ENCODE results near the gene ZNF611. TPM values are rescaled to one million over a fixed set of nuclear protein-coding genes. Genes with fewer than 3 reads are reported as not detected.

Gene ZNF611
- total and polyA plus RNA-seq, 9 of the 15 experiments (the other 6 are each of a cell fraction or from before 2014, with no cell fraction given), result 3.7 to 29.6 (median 12.8) TPM

DNA sequence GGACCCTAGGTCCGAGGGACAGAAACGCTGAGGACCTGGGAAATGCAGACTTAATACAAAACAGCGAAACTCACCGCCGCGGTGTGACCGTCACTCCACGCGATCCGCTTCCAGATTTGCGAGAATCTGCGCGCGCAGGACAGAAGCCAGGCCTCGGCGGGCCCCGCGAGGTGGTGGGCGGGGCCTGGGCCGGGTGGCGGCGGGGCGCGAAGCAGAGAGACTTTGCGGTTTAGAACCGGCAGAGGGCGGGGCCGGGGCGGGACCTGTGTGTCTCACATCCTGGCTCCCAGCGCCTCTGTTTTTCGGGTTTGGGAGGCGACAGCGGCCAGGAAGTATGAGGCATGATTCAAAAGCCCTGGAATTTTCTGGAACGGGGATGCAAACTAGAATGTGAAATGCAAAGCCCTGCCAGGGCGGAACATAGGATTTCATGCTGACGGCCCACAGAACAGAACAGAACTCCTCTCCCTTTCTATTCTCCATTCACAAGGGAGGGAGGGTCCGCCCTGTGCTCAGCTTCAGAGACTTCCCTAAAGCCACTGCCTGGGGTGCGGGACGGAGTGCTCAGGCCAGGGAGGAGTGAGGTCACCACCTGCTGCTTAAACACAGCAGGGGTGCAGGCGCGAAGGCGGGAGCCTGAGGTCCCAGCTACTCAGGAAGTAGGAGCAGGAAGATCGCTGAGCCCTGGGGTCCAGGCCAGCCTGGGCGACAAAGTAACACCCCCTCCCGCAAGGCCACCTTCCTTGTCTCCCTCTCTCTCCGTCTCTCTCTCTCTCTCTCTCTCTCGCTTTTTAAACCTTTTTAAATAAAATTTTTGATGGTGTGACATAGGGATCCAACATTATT, 44.3 kb downstream of the ZNF611 start (continued):
- TF ChIP-seq, protein P1, sequence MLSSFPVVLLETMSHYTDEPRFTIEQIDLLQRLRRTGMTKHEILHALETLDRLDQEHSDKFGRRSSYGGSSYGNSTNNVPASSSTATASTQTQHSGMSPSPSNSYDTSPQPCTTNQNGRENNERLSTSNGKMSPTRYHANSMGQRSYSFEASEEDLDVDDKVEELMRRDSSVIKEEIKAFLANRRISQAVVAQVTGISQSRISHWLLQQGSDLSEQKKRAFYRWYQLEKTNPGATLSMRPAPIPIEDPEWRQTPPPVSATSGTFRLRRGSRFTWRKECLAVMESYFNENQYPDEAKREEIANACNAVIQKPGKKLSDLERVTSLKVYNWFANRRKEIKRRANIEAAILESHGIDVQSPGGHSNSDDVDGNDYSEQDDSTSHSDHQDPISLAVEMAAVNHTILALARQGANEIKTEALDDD (IDR thresholded peaks at IDR 0.05), result no peak
- no peak for TF ChIP-seq NCOR1 (IDR thresholded peaks at IDR 0.05)
- no peak for TF ChIP-seq ZNF77 (CRISPR knock-in tag; IDR thresholded peaks at IDR 0.05)
- TF ChIP-seq, protein P2, sequence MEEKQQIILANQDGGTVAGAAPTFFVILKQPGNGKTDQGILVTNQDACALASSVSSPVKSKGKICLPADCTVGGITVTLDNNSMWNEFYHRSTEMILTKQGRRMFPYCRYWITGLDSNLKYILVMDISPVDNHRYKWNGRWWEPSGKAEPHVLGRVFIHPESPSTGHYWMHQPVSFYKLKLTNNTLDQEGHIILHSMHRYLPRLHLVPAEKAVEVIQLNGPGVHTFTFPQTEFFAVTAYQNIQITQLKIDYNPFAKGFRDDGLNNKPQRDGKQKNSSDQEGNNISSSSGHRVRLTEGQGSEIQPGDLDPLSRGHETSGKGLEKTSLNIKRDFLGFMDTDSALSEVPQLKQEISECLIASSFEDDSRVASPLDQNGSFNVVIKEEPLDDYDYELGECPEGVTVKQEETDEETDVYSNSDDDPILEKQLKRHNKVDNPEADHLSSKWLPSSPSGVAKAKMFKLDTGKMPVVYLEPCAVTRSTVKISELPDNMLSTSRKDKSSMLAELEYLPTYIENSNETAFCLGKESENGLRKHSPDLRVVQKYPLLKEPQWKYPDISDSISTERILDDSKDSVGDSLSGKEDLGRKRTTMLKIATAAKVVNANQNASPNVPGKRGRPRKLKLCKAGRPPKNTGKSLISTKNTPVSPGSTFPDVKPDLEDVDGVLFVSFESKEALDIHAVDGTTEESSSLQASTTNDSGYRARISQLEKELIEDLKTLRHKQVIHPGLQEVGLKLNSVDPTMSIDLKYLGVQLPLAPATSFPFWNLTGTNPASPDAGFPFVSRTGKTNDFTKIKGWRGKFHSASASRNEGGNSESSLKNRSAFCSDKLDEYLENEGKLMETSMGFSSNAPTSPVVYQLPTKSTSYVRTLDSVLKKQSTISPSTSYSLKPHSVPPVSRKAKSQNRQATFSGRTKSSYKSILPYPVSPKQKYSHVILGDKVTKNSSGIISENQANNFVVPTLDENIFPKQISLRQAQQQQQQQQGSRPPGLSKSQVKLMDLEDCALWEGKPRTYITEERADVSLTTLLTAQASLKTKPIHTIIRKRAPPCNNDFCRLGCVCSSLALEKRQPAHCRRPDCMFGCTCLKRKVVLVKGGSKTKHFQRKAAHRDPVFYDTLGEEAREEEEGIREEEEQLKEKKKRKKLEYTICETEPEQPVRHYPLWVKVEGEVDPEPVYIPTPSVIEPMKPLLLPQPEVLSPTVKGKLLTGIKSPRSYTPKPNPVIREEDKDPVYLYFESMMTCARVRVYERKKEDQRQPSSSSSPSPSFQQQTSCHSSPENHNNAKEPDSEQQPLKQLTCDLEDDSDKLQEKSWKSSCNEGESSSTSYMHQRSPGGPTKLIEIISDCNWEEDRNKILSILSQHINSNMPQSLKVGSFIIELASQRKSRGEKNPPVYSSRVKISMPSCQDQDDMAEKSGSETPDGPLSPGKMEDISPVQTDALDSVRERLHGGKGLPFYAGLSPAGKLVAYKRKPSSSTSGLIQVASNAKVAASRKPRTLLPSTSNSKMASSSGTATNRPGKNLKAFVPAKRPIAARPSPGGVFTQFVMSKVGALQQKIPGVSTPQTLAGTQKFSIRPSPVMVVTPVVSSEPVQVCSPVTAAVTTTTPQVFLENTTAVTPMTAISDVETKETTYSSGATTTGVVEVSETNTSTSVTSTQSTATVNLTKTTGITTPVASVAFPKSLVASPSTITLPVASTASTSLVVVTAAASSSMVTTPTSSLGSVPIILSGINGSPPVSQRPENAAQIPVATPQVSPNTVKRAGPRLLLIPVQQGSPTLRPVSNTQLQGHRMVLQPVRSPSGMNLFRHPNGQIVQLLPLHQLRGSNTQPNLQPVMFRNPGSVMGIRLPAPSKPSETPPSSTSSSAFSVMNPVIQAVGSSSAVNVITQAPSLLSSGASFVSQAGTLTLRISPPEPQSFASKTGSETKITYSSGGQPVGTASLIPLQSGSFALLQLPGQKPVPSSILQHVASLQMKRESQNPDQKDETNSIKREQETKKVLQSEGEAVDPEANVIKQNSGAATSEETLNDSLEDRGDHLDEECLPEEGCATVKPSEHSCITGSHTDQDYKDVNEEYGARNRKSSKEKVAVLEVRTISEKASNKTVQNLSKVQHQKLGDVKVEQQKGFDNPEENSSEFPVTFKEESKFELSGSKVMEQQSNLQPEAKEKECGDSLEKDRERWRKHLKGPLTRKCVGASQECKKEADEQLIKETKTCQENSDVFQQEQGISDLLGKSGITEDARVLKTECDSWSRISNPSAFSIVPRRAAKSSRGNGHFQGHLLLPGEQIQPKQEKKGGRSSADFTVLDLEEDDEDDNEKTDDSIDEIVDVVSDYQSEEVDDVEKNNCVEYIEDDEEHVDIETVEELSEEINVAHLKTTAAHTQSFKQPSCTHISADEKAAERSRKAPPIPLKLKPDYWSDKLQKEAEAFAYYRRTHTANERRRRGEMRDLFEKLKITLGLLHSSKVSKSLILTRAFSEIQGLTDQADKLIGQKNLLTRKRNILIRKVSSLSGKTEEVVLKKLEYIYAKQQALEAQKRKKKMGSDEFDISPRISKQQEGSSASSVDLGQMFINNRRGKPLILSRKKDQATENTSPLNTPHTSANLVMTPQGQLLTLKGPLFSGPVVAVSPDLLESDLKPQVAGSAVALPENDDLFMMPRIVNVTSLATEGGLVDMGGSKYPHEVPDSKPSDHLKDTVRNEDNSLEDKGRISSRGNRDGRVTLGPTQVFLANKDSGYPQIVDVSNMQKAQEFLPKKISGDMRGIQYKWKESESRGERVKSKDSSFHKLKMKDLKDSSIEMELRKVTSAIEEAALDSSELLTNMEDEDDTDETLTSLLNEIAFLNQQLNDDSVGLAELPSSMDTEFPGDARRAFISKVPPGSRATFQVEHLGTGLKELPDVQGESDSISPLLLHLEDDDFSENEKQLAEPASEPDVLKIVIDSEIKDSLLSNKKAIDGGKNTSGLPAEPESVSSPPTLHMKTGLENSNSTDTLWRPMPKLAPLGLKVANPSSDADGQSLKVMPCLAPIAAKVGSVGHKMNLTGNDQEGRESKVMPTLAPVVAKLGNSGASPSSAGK (IDR thresholded peaks at IDR 0.05), result peak; percentile 91
- TF ChIP-seq KAT8 (IDR thresholded peaks at IDR 0.05; ENCODE audit: low read depth), result no peak
- no peak for TF ChIP-seq CBX2 (IDR thresholded peaks at IDR 0.05; ENCODE audit: insufficient read depth, low read length, poor library complexity, severe bottlenecking)
- TF ChIP-seq, protein P3, sequence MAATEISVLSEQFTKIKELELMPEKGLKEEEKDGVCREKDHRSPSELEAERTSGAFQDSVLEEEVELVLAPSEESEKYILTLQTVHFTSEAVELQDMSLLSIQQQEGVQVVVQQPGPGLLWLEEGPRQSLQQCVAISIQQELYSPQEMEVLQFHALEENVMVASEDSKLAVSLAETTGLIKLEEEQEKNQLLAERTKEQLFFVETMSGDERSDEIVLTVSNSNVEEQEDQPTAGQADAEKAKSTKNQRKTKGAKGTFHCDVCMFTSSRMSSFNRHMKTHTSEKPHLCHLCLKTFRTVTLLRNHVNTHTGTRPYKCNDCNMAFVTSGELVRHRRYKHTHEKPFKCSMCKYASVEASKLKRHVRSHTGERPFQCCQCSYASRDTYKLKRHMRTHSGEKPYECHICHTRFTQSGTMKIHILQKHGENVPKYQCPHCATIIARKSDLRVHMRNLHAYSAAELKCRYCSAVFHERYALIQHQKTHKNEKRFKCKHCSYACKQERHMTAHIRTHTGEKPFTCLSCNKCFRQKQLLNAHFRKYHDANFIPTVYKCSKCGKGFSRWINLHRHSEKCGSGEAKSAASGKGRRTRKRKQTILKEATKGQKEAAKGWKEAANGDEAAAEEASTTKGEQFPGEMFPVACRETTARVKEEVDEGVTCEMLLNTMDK (IDR thresholded peaks at IDR 0.05; ENCODE audit: borderline replicate concordance, insufficient read depth, low read depth, low read length, poor library complexity, severe bottlenecking), result peak; percentile 8
- no peak for TF ChIP-seq HOXB6 (CRISPR knock-in tag; IDR thresholded peaks at IDR 0.05; ENCODE audit: borderline replicate concordance)
- TF ChIP-seq HDAC1 (IDR thresholded peaks at IDR 0.05), result peak in 1 of 2 experiments; percentile 30; a peak in 2 of 4 replicates
- TF ChIP-seq PML (IDR thresholded peaks at IDR 0.05; ENCODE audit: low read length), result peak; percentile 46; the same call in 1 of the 2 replicates
- TF ChIP-seq NCOA1 (IDR thresholded peaks at IDR 0.05; ENCODE audit: low read depth), result 0 out of 2 replicates have a peak, but pooled peaks have one; percentile 46
- TF ChIP-seq ZNF23 (CRISPR knock-in tag; IDR thresholded peaks at IDR 0.05), result no peak

Measured in K562 (cell line).